Measurements from ENCODE around the gene PFKFB3.

DNA sequence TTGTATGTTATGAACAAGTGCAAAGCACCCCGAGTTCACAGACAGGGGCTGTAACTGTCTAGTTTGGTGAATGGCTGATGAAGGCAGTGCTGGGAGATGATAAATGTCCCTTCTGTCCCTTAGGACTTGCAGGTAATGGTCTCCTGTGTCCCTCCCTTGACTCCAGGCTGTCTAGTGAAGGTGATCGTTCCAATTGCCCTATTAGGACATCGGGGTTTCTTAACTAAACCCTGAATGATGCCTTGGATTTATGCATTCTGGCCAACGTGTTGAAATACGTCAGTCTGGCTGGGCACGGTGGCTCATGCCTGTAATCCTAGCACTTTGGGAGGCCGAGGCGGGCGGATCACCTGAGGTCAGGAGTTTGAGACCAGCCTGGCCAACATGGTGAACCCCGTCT is 69.4 kb downstream of the PFKFB3 start:
- TF ChIP-seq POLR2A (IDR thresholded peaks at IDR 0.05): no peak
- TF ChIP-seq, protein P1, sequence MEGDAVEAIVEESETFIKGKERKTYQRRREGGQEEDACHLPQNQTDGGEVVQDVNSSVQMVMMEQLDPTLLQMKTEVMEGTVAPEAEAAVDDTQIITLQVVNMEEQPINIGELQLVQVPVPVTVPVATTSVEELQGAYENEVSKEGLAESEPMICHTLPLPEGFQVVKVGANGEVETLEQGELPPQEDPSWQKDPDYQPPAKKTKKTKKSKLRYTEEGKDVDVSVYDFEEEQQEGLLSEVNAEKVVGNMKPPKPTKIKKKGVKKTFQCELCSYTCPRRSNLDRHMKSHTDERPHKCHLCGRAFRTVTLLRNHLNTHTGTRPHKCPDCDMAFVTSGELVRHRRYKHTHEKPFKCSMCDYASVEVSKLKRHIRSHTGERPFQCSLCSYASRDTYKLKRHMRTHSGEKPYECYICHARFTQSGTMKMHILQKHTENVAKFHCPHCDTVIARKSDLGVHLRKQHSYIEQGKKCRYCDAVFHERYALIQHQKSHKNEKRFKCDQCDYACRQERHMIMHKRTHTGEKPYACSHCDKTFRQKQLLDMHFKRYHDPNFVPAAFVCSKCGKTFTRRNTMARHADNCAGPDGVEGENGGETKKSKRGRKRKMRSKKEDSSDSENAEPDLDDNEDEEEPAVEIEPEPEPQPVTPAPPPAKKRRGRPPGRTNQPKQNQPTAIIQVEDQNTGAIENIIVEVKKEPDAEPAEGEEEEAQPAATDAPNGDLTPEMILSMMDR (IDR thresholded peaks at IDR 0.05): no peak
